Stimulated activated CD4-positive, alpha-beta T cell treated with anti-CD3 and anti-CD28 coated beads, Interleukin-12 subunit alpha, Interleukin-12 subunit beta, amount 100 ng/mL, for 24 hours (primary cell): ENCODE results near the gene STOM.
"Not testable (repeated sequence)": the region's sequence is repeated elsewhere in the genome, so short reads cannot be mapped to it uniquely, and the experiment has no call there.

Experiments
- DNase-seq, 2 experiments: peaks; one replicate each; pipeline ENCODE4 v3.0.0-alpha.2; 2020; ENCODE audit warnings: low read depth in 2 of 2

Gene STOM

GRCh38 chr9:121301881-121302286 is 68.2 kb downstream of the STOM start:
- no peak for DNase-seq

GRCh38 chr9:121300283-121301119 is 69.5 kb downstream of the STOM start:
- no peak for DNase-seq

GRCh38 chr9:121299467-121300282 is 70.4 kb downstream of the STOM start:
- DNase-seq, result no peak

- no peak for DNase-seq
These were observed 71.2 kb downstream of the STOM start for GRCh38 chr9:121298689-121299466.

GRCh38 chr9:121298016-121298538 is 72.0 kb downstream of the STOM start:
- no peak for DNase-seq

- no peak for DNase-seq
These were observed 72.7 kb downstream of the STOM start for GRCh38 chr9:121297389-121297788.

GRCh38 chr9:121296213-121297127 is 73.6 kb downstream of the STOM start:
- DNase-seq, result no peak

- DNase-seq, result no peak
These were observed 74.3 kb downstream of the STOM start for GRCh38 chr9:121295662-121296191.

GRCh38 chr9:121294866-121295661 is 75.0 kb downstream of the STOM start:
- no peak for DNase-seq

GRCh38 chr9:121294151-121294743 is 75.8 kb downstream of the STOM start:
- no peak for DNase-seq

GRCh38 chr9:121292801-121293241 is 77.2 kb downstream of the STOM start:
- no peak for DNase-seq

- no peak for DNase-seq
These were observed 78.0 kb downstream of the STOM start for GRCh38 chr9:121292051-121292450.

GRCh38 chr9:121291536-121291935 is 78.5 kb downstream of the STOM start:
- DNase-seq, result not testable (repeated sequence)

GRCh38 chr9:121289772-121290370 is 80.2 kb downstream of the STOM start:
- DNase-seq, result no peak

GRCh38 chr9:121289026-121289771 is 80.9 kb downstream of the STOM start:
- DNase-seq, result no peak
